NCI-H1694 treated with DMSO at 0.1 percent for 48 hours (cell line): ENCODE data around the gene RBM18.

ENCODE experiments used
- DNase-seq: peaks from one replicate; lab custom pipeline; 2025; lab: John Stamatoyannopoulos, UW

The RBM18 gene

DNA sequence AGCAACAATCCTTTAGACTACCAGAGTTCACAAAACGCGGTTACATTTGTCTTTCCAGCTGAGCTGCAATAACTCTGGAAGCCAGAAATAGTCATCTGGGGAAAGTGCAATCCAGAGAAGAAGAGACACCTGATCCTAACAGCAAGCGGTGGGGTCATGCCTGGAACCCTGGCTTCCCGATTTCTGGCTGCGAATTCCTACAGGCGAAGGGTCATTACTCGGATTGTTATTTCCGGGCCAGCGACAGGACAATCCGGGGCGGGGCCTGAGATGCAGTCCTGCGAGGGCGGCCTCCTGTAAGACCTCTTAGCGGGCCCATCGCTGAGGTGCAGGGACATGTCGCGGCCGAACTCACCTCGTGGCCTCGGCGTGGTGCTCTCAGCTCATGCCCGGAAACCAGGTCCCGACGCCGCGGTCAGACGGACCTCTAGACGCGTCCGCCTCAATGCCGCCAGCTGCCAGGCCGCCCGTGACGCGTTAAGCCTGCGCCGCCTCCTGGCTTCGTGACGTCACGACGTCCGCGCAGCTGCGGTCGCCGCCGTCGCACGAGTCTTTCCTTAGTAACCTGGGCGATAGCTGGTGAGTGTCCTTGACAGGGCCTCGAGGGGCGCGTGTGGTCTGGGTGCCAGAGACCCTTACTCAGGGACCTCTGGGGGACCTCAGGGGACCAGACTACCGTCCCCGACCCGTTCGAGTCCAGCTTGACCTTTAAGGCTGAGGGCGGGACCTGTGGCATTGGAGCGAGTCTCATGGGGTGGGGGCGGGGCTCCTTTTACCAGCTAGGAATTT is at the start of gene RBM18, which contains the start of gene MRRF:
RBM18 (minus strand) TSS at position 481 of the 789 bp plus-strand sequence. CDS start 3,348 bp downstream, outside the sequence.
MRRF (plus strand) TSS at position 523 of the 789 bp plus-strand sequence. CDS start 6,010 bp downstream, outside the sequence.
- DNase-seq = peak; percentile 49

GRCh38 chr9:122314165-122314564 is 49.5 kb upstream of the RBM18 start:
- no peak for DNase-seq

DNA sequence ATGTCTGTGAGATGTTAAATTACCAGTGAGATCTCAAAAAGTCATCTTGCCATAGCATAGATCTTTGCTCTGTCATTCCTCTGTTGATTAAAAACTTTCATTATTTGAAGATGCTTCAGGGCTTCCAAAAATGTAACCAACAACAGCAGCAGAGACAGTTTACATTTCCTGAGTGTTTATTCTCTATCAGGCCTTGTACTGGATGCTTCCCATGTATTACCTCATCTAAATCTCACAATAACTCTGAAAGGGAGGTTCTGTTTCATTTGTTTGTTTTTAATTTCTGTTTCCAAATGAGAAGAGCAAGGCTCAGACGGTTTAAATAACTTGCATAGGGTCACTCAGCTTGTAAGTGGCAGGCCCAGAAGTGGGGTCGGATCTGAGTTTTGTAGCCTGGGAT is 45.2 kb upstream of the RBM18 start:
- no peak for DNase-seq

DNA sequence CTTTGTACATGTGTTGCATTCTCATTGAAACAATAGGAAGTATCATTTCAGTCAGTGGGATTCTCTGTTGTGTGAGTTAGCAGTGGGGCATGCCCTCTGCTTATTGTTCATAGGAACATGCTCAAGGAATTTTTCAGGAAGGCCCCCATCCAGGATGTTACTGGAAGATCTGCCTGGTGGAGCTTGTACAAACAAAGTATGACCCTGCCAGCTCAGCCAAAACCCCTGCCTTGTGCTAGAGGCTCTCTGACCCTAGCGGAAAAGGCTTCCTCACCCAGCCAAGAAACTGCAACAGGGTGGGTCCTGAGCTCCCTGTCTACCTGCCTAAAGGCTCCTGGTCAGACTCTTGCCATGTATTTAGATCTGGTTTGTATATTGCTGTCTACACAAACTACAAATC is 43.3 kb upstream of the RBM18 start:
- no peak for DNase-seq

GRCh38 chr9:122307061-122307460 is 42.4 kb upstream of the RBM18 start:
- DNase-seq = no peak

- no peak for DNase-seq
Observed at GRCh38 chr9:122302237-122303093, 37.8 kb upstream of the RBM18 start.

DNA sequence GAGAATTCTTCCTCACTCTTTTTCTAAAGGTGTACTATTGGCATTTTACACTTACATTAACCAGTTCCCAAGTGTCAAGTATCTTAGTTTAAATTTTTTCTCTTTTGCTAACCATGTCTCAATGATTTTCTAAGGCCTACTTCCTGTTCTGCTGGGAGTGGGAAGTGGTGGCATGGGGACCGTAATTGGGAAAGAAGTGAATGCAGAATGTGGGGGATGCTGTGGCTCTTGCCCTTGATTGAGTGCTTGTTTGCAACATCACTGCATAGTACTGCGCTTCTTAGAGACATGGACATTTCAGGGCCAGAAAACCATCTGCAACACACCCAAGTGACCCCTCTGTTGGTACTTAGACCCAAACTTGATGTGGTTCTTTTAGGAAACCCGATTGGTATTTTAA is 32.9 kb upstream of the RBM18 start:
- DNase-seq = no peak

DNA sequence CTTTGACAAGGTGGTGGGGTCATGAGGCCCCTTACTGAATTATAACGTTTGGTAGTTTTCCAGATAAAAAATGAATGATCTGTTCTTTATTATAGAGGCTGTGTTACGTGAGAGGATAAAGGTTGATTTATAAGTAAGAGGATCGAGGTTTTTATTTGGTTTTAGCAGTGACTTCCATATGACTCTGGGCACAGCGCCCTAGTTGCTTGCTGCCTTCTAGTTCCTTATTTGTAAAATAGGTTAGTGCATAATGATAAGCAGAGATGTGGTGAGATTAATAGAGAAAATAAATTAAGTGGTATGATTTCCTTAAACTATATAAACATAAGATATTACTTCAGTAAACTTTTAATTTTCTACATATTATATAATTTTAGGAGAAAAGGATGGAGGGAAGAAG is 29.9 kb upstream of the RBM18 start:
- no peak for DNase-seq

DNA sequence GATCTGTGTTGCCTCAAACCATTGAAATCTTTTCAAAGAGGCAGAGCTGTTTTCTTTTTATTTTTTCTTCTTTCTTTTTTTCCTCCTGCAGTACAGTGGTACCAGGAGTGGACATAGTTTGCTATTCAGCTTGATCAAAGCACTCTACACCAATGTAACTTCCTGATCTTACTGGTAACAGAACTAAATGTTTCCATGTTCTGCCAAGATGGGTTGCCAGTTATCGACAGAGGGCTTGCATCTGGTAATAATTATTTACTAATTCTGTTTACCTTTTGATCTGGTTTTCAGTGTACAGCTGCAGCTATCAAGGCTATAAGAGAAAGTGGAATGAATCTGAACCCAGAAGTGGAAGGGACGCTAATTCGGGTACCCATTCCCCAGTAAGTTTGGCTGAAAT is 26.8 kb upstream of the RBM18 start:
- DNase-seq = no peak

- DNase-seq = no peak
Observed at GRCh38 chr9:122287214-122287720, 22.6 kb upstream of the RBM18 start.

DNA sequence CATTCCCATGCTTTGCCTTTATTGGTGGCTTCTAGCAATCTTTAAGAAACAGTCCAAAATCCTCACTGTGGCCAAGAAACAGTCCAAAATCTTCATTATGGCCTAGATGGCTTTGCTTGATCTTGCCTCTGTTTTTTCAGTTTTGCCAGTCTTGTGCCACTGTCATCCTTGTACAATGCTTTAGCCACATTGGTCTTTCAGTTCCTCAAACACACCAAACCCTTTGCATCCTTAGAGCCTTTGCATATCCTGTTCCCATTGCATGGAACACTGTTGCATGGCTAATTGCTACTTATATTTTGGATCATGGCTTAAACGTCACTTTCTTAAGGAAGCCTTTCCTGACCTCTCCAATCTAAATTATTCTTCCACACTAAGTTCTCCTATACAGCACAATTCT is 22.1 kb upstream of the RBM18 start:
- no peak for DNase-seq

- DNase-seq = no peak
Observed at GRCh38 chr9:122281368-122281767, 16.7 kb upstream of the RBM18 start.

DNA sequence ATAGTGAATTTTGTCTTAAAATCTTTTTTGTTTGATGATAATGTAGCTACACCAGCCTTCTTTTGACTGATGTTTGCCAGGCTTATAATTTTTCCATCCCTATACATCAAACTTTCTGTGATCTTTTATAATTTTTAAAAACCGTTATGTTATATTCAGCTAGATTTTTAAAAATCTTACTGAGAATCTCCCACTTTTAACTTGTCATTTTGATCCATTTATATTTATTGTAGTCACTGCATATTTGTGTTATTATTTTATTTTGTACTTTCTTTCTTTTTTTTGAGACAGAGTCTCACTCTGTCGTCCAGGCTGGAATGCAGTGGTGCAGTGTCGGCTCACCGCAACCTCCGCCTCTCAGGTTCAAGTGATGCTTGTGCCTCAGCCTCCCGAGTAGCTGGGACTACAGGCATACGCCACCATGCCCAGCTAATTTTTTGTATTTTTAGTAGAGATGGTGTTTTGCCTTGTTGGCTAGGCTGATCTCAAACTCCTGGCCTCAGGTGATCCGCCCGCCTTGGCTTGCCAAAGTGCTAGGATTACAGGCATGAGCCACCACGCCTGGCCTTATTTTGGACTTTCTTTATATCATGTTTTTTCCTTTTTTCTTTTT is 12.8 kb upstream of the RBM18 start:
- no peak for DNase-seq

GRCh38 chr9:122276096-122276495 is 11.5 kb upstream of the RBM18 start:
- no peak for DNase-seq

GRCh38 chr9:122274055-122274454 is 9.4 kb upstream of the RBM18 start:
- DNase-seq = no peak

DNA sequence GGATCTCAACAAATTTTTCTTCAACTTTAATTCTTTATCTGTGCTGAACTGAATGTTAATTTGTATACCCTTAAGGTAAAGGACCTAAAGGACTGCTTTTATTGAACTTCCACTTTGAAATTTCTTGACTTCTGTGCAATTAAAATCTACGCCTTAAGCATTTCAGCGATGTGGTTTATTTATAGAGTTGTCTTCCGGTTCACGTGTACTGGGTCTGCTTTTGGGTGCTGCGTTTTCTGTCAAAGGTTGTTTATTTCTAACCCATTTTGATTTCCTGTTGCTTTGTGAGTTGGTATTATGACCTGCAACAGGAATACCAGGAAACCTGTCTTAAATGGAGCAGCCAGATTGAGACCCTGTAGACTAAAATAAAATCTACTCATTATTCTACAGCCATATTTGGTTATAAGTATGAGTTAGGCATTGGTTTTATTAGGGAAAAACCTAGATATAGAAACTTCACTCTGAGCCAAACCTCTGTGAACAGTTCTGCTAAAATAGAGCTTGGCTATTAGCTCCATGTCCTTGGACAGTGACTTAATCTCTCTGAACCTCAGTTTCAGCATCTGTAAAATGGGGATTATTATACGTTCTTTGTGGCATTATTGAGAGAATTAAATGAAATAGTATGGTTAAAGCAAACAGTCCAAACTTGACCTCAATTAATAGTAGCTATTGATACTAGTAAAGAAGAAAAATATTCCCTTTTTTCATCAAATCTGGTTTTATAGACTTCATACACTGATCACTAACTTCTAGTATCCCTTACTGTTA is 3.6 kb upstream of the RBM18 start:
- DNase-seq = no peak

DNA sequence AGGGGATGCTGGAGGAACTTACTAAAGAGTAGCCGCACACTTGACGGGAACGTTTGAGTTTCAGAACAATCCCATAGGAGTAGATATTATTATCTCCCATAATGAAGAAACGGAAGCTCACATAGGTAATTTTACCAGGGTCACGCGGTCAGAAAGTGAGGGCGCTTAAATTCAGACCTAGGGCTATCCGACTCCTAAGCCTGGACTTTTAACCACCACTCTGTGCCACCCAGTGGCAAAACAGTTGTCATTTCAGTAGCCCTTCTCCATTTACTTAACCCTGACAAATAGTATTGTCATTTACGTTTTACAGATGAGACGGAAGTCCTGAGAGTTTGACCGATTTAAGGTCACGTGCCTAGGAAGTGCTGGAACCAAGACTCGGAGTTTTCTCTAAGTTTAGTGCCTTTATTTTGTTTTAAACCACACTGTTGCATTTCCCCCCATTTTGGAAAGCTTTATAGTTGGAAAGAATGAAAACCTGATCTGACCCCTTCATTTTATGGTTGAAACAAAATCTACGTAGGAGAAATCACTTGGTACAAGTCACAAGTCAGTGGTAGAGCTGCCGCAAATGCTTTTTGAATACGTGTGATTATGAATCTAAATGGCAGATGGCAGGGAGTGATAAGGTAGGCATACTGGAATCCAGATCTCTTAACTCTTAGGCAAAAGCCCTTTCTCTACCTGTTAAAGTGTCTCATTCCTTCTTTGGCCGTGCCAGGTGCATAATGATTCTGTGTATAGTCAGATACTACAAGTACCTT is 692 bp upstream of the RBM18 start:
- no peak for DNase-seq

- DNase-seq = peak; percentile 0
Observed at GRCh38 chr9:122263699-122264349, 816 bp downstream of the RBM18 start.

DNA sequence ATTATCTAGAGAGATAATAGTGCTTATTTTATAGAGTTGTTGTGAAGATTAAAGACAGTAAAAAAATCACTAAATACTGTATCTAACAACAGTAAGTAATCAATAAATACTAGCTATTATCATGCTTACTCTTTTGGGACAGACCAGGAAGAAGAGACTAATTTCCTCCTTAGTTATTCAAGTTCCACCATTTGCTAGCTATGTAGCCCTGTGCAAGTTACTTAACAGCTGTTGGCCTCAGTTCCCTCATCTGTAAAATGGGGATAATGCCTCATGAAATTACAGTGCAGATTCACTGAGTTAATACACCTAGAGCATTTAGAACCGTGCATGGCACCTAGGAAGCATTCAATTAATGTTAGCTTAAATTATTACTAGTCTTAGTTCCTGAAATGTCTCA is 2.6 kb downstream of the RBM18 start:
- no peak for DNase-seq

DNA sequence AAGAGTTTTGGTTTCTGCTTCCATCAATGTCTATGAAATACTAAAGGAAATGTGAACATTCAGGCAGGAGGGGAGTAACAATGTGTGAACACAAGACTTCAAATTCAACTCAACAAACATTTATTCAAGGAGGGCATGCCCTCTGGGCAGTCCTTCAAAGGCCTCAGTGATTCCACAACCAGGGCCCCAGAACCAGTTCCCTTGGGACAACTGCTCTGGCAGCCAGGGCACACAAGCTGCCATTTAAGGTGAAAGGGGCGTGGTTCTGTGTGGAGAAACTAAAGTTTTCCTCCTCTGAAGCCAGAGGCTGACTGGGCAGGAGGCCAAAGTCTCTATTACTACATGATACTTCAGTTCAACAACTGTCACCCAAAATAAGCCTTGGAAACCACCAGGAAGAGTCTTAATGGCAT is 3.2 kb downstream of the RBM18 start:
- no peak for DNase-seq
